Activated T-cell treated with anti-CD3 and anti-CD28 coated beads for 48 hours (primary cell): Measurements from ENCODE around the gene PAOX.

ENCODE experiments used
- DNase-seq: peaks from one replicate; pipeline ENCODE4 v3.0.0-alpha.2; 2020; ENCODE audit warnings: low read depth

The PAOX gene

GRCh38 chr10:133379152-133379800, at the start of gene PAOX:
Gene PAOX (plus strand): TSS chr10:133379262. CDS start chr10:133379317, 55 bp downstream.
- peak; percentile 65 for DNase-seq

DNA sequence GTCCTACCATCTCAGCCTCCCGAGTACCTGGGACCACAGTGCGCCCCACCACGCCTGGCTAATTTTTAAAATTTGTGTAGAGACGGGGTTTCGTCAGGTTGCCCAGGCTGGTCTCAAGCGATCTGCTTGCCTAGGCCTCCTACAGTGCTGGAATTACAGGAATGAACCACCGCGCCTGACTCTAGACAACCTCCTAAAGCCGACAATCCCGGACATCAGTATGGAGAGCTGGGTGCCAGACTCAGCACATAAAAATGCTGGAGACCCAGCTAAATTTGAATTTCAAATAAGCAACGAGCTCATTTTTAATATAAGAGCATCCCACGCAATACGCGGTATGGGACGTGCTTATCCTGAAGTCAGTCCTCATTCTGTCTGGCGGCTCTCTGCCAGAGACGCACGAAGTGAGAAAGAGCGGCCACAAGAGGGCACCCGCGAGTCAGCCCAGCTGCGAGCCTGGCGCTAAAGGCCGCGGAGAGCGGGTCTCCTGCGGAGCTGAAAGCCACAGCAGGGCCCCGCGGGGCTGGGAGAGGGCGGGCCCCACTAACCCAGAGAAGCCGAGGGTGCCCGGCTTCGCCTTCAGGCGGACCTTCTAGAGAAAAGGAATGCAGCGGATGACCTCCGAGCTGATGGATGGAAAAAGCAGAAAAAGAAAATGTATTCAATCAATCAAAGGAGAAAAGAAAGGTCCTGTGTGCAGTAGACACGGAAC, 49.4 kb upstream of the PAOX start:
- DNase-seq, result peak; percentile 85

DNA sequence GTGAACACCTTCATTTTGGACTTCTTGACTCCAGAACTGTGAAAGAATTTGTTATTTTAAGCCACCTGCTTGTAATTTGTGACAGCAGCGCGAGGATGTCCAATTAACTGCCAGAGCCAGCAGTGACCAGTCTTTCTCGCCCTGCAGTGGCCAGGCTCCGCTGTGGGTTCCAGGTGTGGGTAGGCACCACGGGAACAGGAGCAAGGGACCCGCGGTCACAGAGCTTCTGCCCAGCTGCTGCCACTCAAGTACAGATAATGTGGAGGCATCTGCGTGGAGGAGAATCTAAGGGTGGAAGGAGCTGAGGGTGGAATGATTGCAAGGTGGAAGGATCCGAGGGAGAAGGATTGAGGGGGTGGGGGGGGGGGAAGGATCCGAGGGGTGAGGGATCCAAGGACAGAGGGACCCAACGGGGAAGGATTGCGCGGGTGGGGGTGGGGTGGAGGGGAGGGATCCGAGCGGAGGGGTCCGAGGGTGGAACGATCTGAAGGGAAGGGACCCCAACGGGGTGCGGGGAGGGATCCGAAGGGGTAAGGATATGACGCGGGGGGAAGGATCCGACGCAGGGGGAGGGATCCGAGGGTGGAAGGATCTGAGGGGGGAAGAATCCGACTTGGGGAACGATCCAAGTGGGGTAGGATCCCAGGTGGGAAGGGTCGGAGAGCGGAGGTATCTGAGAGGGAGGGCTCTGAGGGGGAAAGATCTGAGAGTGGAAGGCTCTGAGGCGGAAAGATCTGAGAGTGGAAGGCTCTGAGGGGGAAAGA, 45.9 kb upstream of the PAOX start:
- DNase-seq, result no peak

DNA sequence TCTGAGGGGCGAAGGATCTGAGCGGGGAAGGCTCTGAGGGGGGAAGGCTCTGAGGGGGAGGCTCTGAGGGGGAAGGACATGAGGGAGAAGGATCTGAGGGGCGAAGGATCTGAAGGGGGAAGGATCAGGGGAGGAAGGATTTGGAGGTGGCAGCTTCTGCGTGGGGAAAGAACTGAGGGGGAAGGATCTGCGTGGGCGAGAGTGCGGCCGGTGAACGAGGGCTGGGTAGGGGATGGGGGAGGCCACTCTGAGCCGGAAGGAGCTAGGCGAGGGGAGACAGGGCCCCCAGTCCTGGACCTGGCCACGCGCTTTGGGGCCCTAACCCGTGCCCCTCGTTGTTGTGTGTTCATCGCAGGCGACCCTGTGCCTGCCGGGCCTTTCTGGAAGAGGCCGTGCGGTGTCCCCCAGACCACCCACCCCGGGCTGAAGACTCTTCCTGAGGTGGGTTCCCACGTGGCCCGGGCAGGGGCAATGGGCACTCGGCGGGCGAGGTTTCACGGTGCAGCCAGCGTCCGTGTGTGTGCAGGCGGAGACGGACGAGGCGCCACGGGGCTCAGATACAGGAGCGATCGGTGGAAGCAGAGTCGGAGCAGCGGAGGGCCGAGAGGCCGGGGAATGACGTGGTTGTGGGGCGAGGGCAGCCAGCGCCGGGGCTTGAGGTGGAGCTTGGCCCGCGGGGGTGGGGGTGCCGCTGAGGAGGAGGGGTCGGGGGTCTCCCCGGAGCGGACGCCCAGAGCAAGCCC, 44.4 kb upstream of the PAOX start:
- no peak for DNase-seq

DNA sequence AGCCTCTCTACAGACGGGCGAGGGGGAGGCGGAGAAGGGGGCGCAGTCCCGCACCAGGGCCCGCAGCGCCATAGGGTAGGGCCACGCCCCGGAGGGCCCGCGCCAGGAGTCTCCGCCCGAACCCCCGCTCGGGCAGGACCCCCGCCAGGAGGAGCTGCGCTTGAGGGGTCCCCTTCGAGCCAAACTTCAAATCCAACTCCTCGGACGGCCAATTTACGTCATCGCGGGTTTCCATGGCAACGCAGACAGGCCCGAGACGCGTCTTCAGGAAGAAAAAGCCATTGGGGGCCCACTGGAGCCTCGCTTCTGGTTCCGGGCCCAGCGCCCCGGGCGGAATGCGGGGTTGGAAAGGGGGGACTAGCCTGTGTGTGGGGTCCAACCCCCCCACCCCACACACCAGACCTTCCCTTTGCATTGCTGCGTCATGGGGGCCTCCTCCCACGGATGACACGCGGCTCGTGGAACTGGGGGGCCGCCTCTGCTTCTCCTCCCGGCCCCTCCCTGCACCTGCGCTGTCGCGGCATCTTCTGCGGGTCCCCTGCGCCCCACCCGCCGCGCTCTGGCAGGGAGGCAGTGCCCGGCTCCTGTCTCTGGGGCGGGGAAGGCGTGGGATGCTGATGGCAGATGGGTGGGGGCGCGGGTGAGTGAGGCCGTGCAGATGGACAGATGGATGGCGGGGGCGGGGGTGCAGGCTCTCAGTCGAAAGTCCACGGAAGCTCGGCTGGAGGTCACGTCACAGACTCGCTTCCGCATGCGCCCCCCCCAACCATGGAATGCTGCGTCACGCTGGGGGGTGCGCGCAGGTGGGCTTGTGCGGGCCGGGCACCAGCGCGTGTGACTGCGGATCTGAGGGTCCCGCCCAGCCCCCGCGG, 43.6 kb upstream of the PAOX start:
- DNase-seq, result peak; percentile 66

- no peak for DNase-seq
These were observed 42.9 kb upstream of the PAOX start for GRCh38 chr10:133336118-133336576.

DNA sequence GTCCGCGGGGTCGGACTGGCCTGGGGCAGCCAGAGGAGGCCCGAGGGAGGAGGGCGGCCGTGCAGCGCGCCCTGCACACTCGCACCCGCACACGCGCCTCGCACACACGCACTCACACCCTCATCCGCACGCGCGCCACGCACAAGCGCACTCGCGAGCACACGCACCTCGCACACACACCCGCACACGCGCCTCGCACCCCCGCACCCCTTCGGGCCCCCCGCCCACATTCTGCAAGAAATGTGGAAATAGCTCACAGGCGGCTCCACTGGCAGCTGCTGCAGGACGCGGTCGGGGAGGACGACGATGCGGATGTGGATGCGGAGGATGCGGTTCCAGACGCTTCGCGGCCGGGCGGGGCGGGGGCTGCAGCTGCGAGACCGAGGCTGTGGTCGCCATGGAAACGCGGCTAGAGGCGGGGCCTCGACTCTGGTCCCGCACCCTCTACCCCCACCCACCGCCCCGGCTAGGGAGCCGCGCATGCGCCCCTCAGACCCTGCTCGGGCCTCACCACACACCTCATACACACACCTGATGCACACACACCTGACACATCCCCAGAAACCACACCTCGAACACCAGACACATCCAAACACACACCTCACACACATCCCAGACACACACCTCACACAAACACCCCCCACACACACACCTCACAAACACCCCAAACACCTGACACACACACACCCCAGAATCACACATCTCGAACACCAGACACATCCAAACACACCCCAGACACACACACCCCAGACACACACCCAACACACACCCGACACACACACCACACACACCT, 42.3 kb upstream of the PAOX start, which contains the start of gene CALY:
CALY (minus strand) TSS at position 320 of the 793 bp plus-strand sequence. CDS start 7,907 bp downstream, outside the sequence.
- DNase-seq, result peak; percentile 44

GRCh38 chr10:133337370-133337725, 41.7 kb upstream of the PAOX start:
- no peak for DNase-seq

DNA sequence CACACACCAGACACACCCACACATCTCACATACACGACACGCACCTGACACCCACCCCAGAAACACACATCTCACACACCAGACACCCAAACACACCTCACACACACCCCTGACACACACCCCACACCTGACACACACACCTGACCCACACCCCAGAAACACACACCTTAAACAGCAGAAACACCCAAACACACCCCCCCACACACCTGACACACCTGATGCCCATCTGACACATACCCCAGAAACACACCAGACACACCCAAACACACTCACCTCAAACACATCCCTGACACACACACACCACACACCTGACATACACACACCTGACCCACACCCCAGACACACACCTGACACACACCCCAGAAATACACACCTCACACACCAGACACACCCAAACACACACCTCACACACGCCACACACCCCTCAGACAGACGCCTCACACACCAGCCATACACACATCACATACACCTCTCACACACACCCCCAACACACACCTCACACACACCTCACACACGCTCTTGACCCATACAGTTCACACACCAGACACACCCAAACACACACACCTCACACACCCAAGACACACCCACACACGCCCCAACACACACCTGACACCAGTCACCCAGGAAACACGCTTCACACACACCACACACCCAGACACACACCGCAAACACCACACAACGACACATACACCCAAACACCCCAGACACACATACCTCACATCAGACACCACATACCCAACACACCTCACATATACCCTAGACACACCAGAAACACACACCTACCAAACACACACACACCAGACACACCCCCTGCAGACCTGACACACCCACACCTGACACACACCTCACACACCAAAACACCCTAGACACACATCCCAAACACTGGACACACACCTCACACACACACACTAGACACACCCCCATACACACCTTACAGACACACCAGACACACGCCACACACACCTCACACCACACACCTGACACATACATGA, 40.7 kb upstream of the PAOX start:
- no peak for DNase-seq

DNA sequence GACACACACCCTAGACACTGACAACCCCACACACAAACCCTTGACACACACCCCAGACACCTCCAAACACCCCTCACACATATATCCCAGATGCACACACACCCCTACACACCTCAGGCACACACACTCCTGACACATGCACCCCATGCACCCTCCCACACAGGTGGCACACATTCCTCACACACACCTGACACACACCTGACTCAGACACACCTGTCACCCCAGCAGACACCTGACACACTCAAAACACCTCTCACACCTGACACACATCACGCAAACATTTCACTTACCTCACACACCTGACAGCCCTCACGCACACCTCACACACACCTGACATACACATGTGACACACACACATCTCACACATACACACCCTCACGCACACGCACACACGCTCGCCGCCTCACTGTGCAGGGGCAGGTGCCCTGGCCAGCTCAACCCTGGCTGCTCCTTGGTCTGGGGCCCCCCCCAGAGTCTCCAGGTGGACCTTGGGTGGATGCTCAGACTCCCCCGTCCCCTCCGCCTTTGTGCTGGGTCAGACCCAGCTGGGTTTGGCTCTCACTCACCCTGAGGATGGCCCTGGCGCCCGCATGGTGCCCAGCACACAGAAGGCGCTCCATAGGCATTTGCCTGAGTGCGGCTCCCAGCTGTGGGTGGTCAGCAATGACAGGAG, 39.2 kb upstream of the PAOX start:
- no peak for DNase-seq

GRCh38 chr10:133341983-133342382, 37.1 kb upstream of the PAOX start:
- no peak for DNase-seq

DNA sequence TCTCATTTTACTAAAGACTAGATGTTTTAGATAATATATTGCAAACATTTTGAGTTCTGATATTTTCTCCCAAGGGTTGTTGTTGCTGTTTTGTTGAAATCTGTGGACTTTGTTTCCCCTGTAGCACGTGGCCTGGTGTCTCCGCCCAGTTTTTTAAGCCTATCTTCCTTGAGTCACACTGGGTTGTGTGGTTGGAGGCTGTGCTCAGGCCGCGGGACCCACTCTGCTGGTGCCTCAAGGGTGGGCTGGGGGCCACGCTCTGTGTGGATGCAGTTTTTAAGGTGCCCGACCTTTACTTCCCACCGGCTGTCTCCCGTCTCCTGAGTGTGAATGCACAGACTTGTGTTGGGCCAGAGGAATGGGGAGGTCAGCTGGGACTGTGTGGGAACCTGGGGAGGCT, 36.1 kb upstream of the PAOX start:
- DNase-seq, result no peak

DNA sequence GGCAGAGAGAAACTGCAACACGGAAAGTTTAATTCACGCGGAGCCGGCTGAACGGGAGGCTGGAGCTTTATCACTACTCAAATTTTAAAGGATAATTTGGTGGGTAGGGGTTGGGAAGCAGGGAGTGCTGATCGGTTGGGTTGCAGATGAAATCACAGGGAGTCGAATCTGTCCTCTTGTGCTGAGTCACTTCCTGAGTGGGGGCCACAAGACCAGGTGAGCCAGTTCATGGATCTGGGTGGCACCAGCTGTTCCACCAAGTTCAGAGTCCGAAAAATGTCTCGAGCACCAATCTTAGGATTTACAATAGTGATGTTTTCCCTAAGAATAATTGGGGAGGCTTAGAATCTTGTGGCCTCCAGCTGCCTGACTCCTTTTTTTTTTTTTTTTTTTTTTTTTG, 35.5 kb upstream of the PAOX start:
- no peak for DNase-seq

DNA sequence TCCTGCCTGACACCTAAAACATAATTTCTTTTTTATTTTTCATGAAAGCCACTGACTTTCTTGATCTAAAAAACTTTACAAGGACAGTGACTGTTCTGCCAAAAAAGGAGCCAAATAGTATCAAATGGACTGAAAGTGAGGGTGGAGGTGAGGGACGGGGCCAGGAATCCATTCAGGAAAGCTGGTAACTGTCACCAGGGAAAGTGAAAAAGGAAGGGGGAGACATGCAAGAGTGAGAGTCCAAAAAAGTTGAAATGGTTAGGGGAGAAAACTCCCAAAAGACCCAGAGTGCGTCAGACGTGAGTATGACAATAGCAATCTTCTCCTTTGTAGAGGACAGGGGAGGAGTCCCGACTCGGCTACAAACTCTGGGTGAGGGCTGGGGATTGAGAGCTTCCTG, 34.8 kb upstream of the PAOX start:
- DNase-seq, result no peak

DNA sequence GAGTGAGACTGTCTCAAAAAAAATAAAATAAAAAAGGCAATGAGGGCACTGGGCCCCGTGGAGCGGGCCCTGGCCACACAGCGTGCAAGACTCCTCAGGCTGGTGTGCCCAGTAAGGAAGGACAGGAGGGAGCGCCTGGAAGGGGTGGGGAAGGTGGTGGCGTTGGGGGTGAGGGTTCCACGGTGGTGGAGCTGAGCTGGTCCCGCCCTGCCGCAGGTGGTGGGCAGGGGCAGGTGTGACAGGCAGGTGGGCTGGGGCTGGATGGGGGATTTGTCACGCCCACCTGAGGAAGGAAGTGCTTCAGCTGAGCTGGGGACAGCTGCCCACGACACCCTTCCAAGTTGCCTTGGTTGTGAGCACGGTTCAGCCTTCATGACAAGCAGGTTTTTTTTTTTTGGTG, 32.6 kb upstream of the PAOX start:
- DNase-seq, result no peak

DNA sequence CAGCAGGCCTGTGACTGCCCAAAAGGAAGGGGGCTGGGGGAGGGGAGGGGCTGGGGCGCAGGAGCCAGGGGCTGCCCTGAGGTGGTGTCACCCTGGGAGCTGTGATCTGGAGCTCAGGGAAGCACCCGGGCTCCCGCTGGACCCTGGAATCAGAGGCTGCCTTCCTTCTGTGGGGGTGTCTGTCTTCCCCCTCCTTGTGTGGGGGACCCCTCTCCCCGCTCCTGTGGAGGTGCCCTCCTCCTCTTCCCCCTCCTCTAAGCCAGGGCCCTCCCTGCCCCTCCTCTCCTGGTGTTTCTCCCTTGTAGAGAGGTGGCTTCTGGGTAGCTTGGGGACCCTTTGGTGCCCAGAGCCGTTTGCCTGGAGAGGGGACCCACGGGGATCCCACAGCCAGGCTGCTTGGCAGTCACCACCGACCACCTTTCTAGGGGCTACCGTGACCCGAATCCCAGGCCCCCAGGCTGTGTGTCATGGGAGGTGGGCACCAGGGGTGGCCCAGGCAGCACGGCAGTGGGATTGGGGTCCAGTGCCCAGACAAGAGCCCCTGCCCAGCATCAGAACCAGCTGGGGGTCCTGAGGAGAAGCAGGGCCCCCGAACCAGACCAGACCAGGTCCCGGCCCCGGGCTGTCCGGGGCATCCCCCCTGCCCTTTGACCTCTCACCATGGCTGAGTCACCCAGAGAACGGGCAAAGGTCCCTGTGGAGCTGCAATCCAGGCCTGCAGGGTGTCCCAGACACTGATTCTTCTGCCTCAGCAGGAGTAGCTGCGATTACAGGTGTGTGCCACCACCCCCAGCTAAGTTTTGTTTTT, 31.1 kb upstream of the PAOX start:
- no peak for DNase-seq

- no peak for DNase-seq
These were observed 29.9 kb upstream of the PAOX start for GRCh38 chr10:133349160-133349568.

DNA sequence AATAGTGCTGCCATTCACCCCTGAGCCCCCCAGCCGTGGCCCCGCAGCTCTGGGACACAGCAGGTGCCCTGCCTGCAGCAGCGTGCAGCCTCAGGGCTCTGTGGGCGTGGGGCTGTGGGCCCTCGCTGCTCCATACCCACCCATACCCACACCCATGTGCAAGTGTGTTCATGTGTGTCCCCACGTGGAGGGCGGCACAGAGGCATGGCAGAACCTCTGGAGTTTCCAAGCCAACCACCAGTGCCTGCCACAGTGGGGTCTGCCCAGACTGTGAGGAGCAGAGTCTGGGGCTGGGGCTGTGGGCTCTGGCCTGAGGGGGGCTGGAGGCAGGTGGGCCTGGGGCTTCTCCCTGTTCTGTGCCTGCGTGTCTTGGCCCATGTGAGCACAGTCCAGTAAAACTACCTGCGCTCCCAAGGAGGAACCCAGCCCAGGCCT, 29.5 kb upstream of the PAOX start:
- DNase-seq, result no peak
